ENCODE results near the gene IL2RG.

Gene IL2RG

DNA sequence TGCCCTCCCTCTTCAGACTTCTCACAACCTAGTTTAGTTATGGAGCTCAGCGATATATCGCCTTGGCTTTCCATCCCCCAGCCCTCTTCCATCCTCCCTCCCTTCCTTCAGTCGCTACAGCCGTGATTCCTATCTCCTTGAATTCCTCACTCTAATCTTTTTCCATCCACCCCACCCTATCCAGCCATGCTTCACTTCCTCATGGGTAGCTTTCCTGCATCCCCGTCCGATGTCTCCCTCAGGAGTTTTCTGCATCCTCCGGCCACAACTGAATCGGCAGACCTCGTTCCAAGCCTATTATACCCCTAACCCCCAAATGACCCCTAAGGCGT, 43.7 kb downstream of the IL2RG start:
- DNase-seq = no peak

GRCh38 chrX:71067089-71067488, 44.3 kb downstream of the IL2RG start:
- DNase-seq = no peak

- DNase-seq = no peak
Observed at GRCh38 chrX:71060127-71060526, 51.2 kb downstream of the IL2RG start.

GRCh38 chrX:71057848-71058530, 53.4 kb downstream of the IL2RG start:
- DNase-seq = no peak
